Heart left ventricle (tissue), 16 donors: ENCODE results near the gene CNTNAP5. TPM values are rescaled to one million over a fixed set of nuclear protein-coding genes. Genes with fewer than 3 reads are reported as not detected.

Experiments used
- ATAC-seq, 4 donors: fragments of 200-7000 bp; cut with Tn5 transposase; one replicate each; pipeline ENCODE4 v1.9.1; 2020 to 2022; ENCODE audit warnings: moderate library complexity in 4 of 4, mild to moderate bottlenecking in 3 of 4, moderate number of reproducible peaks in 1 of 4
- DNase-seq, 5 donors: peaks; one replicate each; pipeline ENCODE4 v3.0.0-alpha.2; 2020
- H3K27ac ChIP-seq, 12 donors: fragments of 200-600 bp; sonication (generic) in 4 of 12; one replicate each; pipeline versions ENCODE4 v1.5.0 to v1.8.0; 2016 to 2022; ENCODE audit warnings: mild to moderate bottlenecking in 2 of 12
- H3K27me3 ChIP-seq, 9 donors: fragments of 200-600 bp; sonication (generic) in 2 of 9; one replicate each; pipeline versions ENCODE4 v1.5.1 to v1.8.0; 2016 to 2022; ENCODE audit warnings: mild to moderate bottlenecking in 3 of 9
- H3K36me3 ChIP-seq, 9 donors: fragments of 200-600 bp; sonication (generic) in 2 of 9; one replicate each; pipeline versions ENCODE4 v1.5.0 to v1.8.0; 2018 to 2022; ENCODE audit warnings: mild to moderate bottlenecking in 2 of 9
- H3K4me1 ChIP-seq, 12 donors: fragments of 200-600 bp; sonication (generic) in 4 of 12; one replicate each; pipeline versions ENCODE4 v1.5.0 to v1.8.0; 2016 to 2022; ENCODE audit warnings: mild to moderate bottlenecking in 3 of 12
- H3K4me3 ChIP-seq, 12 donors: fragments of 200-600 bp; sonication (generic) in 4 of 12; one replicate each; pipeline versions ENCODE4 v1.5.0 to v1.8.0; 2017 to 2022; ENCODE audit warnings: mild to moderate bottlenecking in 9 of 12, moderate library complexity in 4 of 12
- H3K9me3 ChIP-seq, 12 donors: fragments of 200-600 bp; sonication (generic) in 4 of 12; one replicate each; pipeline versions ENCODE4 v1.5.0 to v1.8.0; 2016 to 2022; ENCODE audit warnings: mild to moderate bottlenecking in 1 of 12
- CTCF ChIP-seq, 12 donors: fragments of 200-600 bp; sonication (generic) in 4 of 12; IDR thresholded peaks; one replicate each; pipeline versions ENCODE4 v1.5.0 to v1.8.0; 2018 to 2022; ENCODE audit warnings: antibody characterized with exemption in 12 of 12, mild to moderate bottlenecking in 5 of 12
- POLR2A ChIP-seq, 2 donors: fragments of 450-650 bp; IDR thresholded peaks; one replicate each; pipeline ENCODE4 v1.6.1; 2017; ENCODE audit warnings: antibody characterized with exemption in 2 of 2, mild to moderate bottlenecking in 2 of 2, moderate library complexity in 2 of 2
- WGBS, 4 donors: extraction: QIAGEN DNeasy Blood & Tissue Kit in 2 of 4; methylation state at CpG; one replicate each; pipeline versions ENCODE4 v1.1.5 to v1.1.7; 2013 to 2018; 5-methylcytosine and 5-hydroxymethylcytosine counted together
- intact Hi-C, 10 donors: fragments of 100-400 bp; cut with DNase I; formaldehyde crosslinking; loops; one replicate each; pipeline versions ENCODE4 v1.11.1 to v1.14.2; 2022
- polyA plus RNA-seq, 2 donors: library from polyadenylated mRNA; stranded (reverse); fragments of 200-250 nt; gene quantifications; one replicate each; pipeline ENCODE4 v1.2.3, GENCODE V29; 2013
- total RNA-seq, 9 donors: library from RNA; depleted of rRNA in 2 of 9; stranded (reverse); fragments of >200 nt in 2 of 9; fragmentation: NEBNext Ultra II Directional in 3 of 9; extraction: Animal tissue kit (Norgen Biotek cat#: 25700) in 3 of 9; gene quantifications; one replicate each; pipeline versions ENCODE4 v1.1.0 to v1.2.4, GENCODE V29; 2016 to 2023
- donor health status: ischemic (EF 13 %, LVEDD 7.1; RV severe dilation, severe dysfunction).
- donor health status: healthy with polysubstance abuse.
- donor health status: DM: no; HTN: yes; CAD: no.
- donor health status: DM: no; HTN: no; CAD: no.
- donor health status: ischemic (EF 25% LVEDD 6.9; RV normal size, moderate dysfunction).
- donor health status: ischemic (EF 25% LVEDD 5.7; RV mildly dilated, moderate dysfunction).
- donor health status: healthy.
- donor health status: DM: yes; HTN: yes; CAD: no.
- donor health status: ischemic (EF 35%, LVEDD 5.7; RV mildly dilated, moderate dysfunction).
- donor health status: nonischemic (EF 11% LVEDD 7.7; RV severe dilation, severe dysfunction).
- donor health status: DM: yes; HTN: yes; CAD: no.
- donor health status: PGD.
- donor health status: ischemic (EF 29% LVEDD 5.4; RV normal size, mild dysfunction).
- donor health status: nonischemic (EF 23%, LVEDD 6.1; RV moderate dilation, normal function).

Gene CNTNAP5
- total and polyA plus RNA-seq, 11 donors: not detected

DNA sequence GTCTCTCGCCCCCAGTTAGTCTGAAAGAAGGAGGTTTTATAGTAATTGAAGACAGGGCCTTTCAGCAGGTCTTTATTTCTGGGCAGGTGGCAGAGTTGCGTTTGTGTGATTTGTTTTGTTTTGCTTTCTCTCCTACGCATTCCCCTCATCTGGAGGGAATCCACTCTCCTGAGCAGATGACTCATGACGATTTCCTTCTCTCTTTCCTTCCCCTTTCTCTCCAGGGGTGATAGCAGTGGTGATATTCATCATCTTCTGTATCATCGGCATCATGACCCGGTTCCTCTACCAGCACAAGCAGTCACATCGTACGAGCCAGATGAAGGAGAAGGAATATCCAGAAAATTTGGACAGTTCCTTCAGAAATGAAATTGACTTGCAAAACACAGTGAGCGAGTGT, 888.8 kb downstream of the CNTNAP5 start:
- H3K36me3 ChIP-seq: no peaks in the 10 kb centered on the region
- H3K4me1 ChIP-seq: no peaks in the 10 kb centered on the region
- H3K27me3 ChIP-seq: no peaks in the 10 kb centered on the region
- H3K27ac ChIP-seq: no peak overlapping the region
- intact Hi-C loops: no loop called here
- no peak for ATAC-seq
- TF ChIP-seq CTCF (IDR thresholded peaks at IDR 0.05) (no peak), POLR2A (IDR thresholded peaks at IDR 0.05) (no peak)
- DNase-seq: no peak
- no peaks in the 10 kb centered on the region for H3K9me3 ChIP-seq
- WGBS, 4 donors: 64 to 73% (median 69%) methylated on average over 9 of the region's 9 CpGs
- H3K4me3 ChIP-seq: no peak overlapping the region

DNA sequence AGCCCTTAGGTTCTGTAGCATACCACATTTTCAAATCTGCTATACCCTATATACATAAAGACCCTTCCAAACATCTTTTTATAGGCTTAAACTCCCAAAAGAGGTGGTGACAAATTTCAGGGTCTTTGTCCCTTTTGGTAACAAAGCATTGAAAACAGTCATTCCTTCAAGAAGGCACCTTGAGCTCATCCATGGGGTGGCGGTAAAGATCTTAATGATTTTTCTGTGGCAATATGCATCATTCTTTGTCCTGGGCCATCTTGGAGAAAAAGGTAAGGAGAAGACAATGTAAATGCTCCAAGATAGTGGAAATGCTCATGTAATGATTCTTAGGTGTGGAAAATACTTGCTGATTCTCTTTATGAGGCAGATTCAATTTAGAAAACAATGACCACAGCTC, 890.5 kb downstream of the CNTNAP5 start:
- Histone ChIP-seq H3K27ac (no peak overlapping the region), H3K4me3 (no peak overlapping the region), H3K27me3 (no peaks in the 10 kb centered on the region), H3K36me3 (no peaks in the 10 kb centered on the region), H3K9me3 (no peaks in the 10 kb centered on the region), H3K4me1 (no peaks in the 10 kb centered on the region)
- TF ChIP-seq CTCF (IDR thresholded peaks at IDR 0.05) (no peak), POLR2A (IDR thresholded peaks at IDR 0.05) (no peak)
- ATAC-seq: no peak
- DNase-seq: no peak
- intact Hi-C loops: no loop called here
- WGBS, 4 donors: 93 to 96% (median 94%) methylated on average over 1 of the region's 1 CpG

- no peak for TF ChIP-seq POLR2A (IDR thresholded peaks at IDR 0.05)
- no peak for TF ChIP-seq CTCF (IDR thresholded peaks at IDR 0.05)
- intact Hi-C loops: no loop called here
- Histone ChIP-seq H3K4me1 (no peaks in the 10 kb centered on the region), H3K9me3 (no peaks in the 10 kb centered on the region), H3K27ac (no peak overlapping the region), H3K36me3 (no peaks in the 10 kb centered on the region), H3K27me3 (no peaks in the 10 kb centered on the region), H3K4me3 (no peak overlapping the region)
- ATAC-seq (no peak), DNase-seq (no peak)
- WGBS, 4 donors: 86 to 91% (median 89%) methylated on average over 2 of the region's 2 CpGs
Observed at GRCh38 chr2:124919296-124919695, 894.2 kb downstream of the CNTNAP5 start.

GRCh38 chr2:124920448-124920847, 895.4 kb downstream of the CNTNAP5 start:
- no peaks in the 10 kb centered on the region for H3K4me1 ChIP-seq
- no peaks in the 10 kb centered on the region for H3K27me3 ChIP-seq
- DNase-seq: no peak
- H3K36me3 ChIP-seq: no peaks in the 10 kb centered on the region
- no peak overlapping the region for H3K27ac ChIP-seq
- TF ChIP-seq POLR2A (IDR thresholded peaks at IDR 0.05): no peak
- no peak for TF ChIP-seq CTCF (IDR thresholded peaks at IDR 0.05)
- WGBS, 4 donors: 86 to 96% (median 93%) methylated on average over 1 of the region's 1 CpG
- intact Hi-C loops: no loop called here
- H3K4me3 ChIP-seq: no peak overlapping the region
- no peaks in the 10 kb centered on the region for H3K9me3 ChIP-seq
- no peak for ATAC-seq
